Mucosa of stomach (tissue), 1 donor: ENCODE data around the gene PSMD14.

Source experiments
- H3K27me3 ChIP-seq: one replicate; pipeline ENCODE4 v1.7.0; 2013; ENCODE audit warnings: mild to moderate bottlenecking, low read length; ENCODE audit not compliant: control insufficient read depth, insufficient read depth
- H3K36me3 ChIP-seq: one replicate; pipeline ENCODE4 v1.7.0; 2013; ENCODE audit warnings: low read length; ENCODE audit not compliant: control insufficient read depth, insufficient read depth
- H3K4me1 ChIP-seq: one replicate; pipeline ENCODE4 v1.7.0; 2013; ENCODE audit warnings: mild to moderate bottlenecking, low read length; ENCODE audit not compliant: control insufficient read depth, insufficient read depth
- H3K4me3 ChIP-seq: one replicate; pipeline ENCODE4 v1.7.0; 2013; ENCODE audit warnings: low read length
- H3K9ac ChIP-seq: one replicate; pipeline ENCODE4 v1.7.0; 2013; ENCODE audit warnings: mild to moderate bottlenecking, low read length, moderate library complexity
- H3K9me3 ChIP-seq: one replicate; pipeline ENCODE4 v1.7.0; 2013; ENCODE audit warnings: mild to moderate bottlenecking, low read length, moderate library complexity; ENCODE audit not compliant: control insufficient read depth
- donor health status: Pancreatic carcinoma.

Gene PSMD14

GRCh38 chr2:161424891-161425727, 116.9 kb downstream of the PSMD14 start:
- H3K27me3 ChIP-seq = peaks cover 95% of the 10 kb centered on the region
- no peaks in the 10 kb centered on the region for H3K9me3 ChIP-seq
- no peak overlapping the region for H3K4me3 ChIP-seq
- no peaks in the 10 kb centered on the region for H3K36me3 ChIP-seq
- peaks cover 7% of the 10 kb centered on the region for H3K4me1 ChIP-seq
- no peak overlapping the region for H3K9ac ChIP-seq

DNA sequence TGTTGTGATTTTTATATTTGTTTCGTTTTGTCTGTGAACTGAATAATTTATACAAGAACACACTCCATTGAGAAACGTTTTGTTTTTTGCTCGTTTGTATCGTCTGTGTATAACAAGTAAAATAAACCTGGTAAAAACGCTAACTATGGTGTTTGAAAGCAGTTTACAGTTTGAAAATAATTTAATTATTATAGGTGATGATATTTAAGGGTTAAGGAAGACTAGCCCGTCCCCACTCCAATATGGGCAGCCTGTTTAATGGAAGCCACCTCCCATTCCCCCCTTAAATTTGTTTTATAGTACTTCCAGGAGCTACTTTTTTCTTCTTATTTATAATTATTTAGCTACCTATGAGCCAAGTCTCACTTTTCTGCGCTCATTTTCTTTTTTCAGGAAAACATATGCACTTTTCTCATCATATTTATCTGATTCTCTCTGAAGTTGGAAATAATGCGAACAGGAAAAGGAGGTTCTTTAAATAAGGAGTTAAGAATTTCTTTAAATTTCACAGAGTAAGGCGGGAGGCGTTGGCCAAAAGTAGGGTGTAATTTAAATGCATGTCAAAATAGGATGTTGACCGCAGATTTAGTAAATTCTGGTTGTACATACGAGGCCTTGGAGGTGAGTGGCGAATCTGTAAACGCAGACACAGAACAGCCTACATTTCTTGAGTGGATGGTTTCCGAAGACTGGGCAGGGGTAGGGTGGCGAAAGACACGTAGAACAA, 117.7 kb downstream of the PSMD14 start:
- H3K36me3 ChIP-seq = no peaks in the 10 kb centered on the region
- H3K27me3 ChIP-seq = peaks cover 87% of the 10 kb centered on the region
- no peak overlapping the region for H3K9ac ChIP-seq
- no peak overlapping the region for H3K4me3 ChIP-seq
- H3K9me3 ChIP-seq = no peaks in the 10 kb centered on the region
- H3K4me1 ChIP-seq = peaks cover 7% of the 10 kb centered on the region

- no peaks in the 10 kb centered on the region for H3K36me3 ChIP-seq
- H3K9me3 ChIP-seq = no peaks in the 10 kb centered on the region
- no peak overlapping the region for H3K4me3 ChIP-seq
- no peak overlapping the region for H3K9ac ChIP-seq
- peaks cover 81% of the 10 kb centered on the region for H3K27me3 ChIP-seq
- H3K4me1 ChIP-seq = peaks cover 7% of the 10 kb centered on the region
Measured at GRCh38 chr2:161426455-161426921, 118.3 kb downstream of the PSMD14 start.

DNA sequence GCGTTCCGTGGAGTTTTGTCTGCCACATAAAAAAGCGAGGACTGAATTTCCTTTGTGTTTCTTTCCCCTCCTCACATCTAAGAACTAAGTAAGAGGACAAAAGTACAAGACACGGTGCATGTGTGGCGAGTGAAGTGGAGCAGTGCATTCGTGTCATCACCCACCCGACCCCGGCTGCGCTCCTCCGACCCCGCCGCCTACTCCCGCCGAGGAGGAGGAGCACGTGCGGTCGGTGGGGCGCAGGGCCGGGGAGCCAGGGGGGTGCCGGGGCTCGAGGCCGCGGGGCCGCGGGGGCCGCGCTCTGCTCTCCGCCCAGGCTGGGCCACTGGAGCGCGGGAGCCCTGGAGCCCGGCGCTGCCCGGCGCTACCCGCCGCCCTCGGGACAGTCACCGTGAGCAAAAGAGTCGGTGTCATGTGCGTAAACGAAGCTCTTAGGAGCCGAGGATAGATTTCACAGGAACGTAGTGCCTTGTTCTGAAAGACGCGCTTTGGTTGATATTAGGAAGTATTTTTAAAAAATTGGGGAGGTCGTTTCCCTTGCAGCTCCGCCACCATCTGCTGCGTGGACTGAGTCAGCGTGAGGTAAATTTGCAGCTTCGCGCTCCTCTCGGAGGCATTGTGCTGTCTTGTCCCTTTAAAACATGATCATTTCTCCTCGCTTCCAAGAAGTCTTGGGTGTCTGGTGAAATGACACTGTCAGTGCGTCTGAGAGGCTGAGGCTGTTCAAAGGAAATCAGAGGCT, 118.9 kb downstream of the PSMD14 start:
- Histone ChIP-seq H3K36me3 (no peaks in the 10 kb centered on the region), H3K4me1 (peaks cover 7% of the 10 kb centered on the region), H3K9me3 (no peaks in the 10 kb centered on the region), H3K9ac (no peak overlapping the region), H3K4me3 (no peak overlapping the region), H3K27me3 (peaks cover 77% of the 10 kb centered on the region)

DNA sequence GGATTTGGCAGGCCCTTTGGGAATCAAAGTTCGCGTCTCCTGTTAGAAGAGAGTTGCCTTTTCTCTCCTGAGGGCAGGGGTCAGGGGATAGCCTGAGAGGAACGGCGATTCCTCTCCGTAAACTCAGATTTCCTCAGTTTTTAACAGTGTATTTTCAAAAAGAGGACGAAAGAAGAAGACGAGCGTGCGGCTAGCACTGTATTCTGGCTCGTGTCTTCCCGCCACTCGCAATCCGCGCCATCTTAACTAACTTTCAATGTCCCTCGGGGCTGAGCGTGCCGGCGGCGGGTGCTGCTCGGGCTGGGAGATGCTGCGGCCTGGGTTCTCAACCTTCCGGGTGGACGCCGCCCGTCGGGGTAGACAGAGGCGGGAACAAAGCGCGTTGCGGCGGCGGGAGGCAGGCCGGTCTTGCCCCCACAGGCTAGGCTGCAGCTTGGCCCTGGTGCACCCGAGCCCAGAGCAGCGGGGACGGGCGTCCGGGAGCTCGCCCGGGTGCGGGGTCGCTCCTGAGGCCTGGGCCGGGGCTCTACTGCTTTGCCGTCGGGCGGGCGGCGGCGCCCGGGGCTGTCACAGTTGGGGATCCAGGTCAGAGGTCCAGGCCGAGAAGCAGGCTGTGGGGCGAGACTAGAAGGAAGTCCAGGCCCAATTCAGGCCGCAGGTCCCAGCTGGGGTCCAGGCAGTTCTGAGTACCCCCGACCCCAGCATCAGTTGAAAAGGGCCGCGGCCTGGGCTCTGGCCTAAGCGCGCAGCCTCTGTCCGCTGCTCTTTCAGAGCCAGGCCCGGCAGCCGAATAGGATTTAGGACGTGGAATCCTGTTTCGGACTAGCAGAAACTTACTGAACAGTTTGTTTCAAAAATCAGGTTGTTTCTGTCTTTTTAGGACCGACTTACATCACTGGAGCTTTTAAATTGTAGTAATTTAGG, 119.7 kb downstream of the PSMD14 start:
- Histone ChIP-seq H3K9ac (no peak overlapping the region), H3K9me3 (no peaks in the 10 kb centered on the region), H3K27me3 (peaks cover 70% of the 10 kb centered on the region), H3K36me3 (no peaks in the 10 kb centered on the region), H3K4me3 (no peak overlapping the region), H3K4me1 (peaks cover 7% of the 10 kb centered on the region)

DNA sequence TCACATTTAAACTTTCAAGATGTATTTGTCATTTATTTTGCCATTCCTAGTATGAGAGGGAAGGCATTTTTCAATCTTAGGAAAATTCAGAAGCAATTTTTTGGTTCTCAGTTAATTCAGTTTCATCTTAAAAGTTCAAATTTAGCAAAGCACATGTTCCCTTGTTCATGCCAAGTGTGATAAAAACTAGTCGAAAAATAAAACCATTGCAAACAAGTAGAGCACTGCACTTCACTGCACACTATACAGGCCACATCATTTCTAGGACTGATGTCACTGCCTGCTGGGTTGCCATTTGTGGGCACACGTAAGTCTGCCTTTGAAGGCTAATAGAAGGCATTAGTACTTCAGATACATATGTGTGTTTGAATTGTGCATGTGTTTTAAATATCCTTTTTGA, 122.2 kb downstream of the PSMD14 start:
- Histone ChIP-seq H3K9ac (no peak overlapping the region), H3K36me3 (no peaks in the 10 kb centered on the region), H3K4me3 (no peak overlapping the region), H3K4me1 (peaks cover 3% of the 10 kb centered on the region), H3K27me3 (peaks cover 45% of the 10 kb centered on the region), H3K9me3 (no peaks in the 10 kb centered on the region)

- Histone ChIP-seq H3K27me3 (peaks cover 28% of the 10 kb centered on the region), H3K4me3 (no peak overlapping the region), H3K36me3 (no peaks in the 10 kb centered on the region), H3K9ac (no peak overlapping the region), H3K4me1 (peaks cover 3% of the 10 kb centered on the region), H3K9me3 (no peaks in the 10 kb centered on the region)
Measured at GRCh38 chr2:161432107-161432506, 123.9 kb downstream of the PSMD14 start.

DNA sequence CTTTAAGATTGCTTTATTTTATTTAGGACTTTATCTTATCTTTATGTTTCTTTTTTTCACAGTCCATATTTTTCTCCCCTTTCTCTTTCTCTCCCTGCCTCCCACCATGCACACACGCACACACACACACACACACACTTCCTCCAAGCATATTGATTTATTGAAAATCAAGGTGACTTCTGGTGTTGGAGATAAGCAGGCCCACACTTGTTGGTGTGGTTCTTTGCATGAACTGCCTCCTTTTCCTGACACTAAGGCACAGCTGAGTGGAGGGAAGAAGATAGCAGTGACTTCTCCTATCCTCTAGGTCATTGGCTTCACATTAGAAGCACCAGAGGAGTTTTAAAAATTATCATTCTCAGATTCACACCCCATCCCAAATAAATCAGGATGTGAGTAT, 125.9 kb downstream of the PSMD14 start:
- Histone ChIP-seq H3K36me3 (no peaks in the 10 kb centered on the region), H3K9me3 (no peaks in the 10 kb centered on the region), H3K9ac (no peak overlapping the region), H3K27me3 (peaks cover 8% of the 10 kb centered on the region), H3K4me1 (no peaks in the 10 kb centered on the region), H3K4me3 (no peak overlapping the region)

- Histone ChIP-seq H3K36me3 (no peaks in the 10 kb centered on the region), H3K4me1 (no peaks in the 10 kb centered on the region), H3K27me3 (peaks cover 3% of the 10 kb centered on the region), H3K4me3 (no peak overlapping the region), H3K9ac (no peak overlapping the region), H3K9me3 (no peaks in the 10 kb centered on the region)
Measured at GRCh38 chr2:161436411-161436810, 128.2 kb downstream of the PSMD14 start.

DNA sequence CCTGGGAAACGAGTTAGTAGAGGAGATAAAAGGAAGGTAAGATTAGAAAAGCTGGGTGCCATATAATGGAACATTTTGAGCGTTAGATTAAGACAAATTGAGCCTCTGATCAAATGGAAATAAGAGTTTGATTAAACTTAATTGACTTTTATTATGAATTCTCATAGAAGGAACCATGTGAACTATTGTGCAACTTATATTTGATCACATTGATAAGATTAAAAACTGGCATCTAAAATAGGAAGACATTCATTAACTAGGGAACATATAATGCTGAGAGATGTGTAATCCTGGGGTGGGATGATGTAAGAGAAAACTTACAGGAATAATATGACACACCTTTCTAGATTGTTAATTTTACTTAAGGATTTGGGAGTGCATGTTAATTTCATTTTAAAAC, 130.4 kb downstream of the PSMD14 start:
- Histone ChIP-seq H3K27me3 (no peaks in the 10 kb centered on the region), H3K9me3 (no peaks in the 10 kb centered on the region), H3K4me3 (no peak overlapping the region), H3K4me1 (no peaks in the 10 kb centered on the region), H3K36me3 (no peaks in the 10 kb centered on the region), H3K9ac (no peak overlapping the region)

DNA sequence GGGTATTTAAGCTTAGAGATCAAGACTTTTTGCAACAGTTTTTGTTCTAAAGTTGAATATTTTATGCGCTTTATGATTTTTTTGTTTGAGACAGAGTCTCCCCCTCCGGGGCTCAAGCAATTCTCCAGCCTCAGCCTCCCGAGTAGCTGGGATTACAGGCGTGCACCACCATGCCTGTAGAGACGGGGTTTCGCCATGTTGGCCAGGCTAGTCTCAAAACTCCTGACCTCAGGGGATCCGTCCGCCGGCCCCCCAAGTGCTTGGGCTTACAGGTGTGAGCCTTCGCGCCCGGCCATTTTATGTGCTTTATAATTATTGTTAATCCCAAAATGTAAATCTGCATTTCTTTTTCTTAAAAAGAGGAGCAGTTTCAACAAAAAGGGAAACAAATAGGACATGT, 136.9 kb downstream of the PSMD14 start:
- H3K27me3 ChIP-seq = no peaks in the 10 kb centered on the region
- H3K9me3 ChIP-seq = no peaks in the 10 kb centered on the region

More for the DNA sequence above, 136.9 kb downstream of the PSMD14 start:
- Histone ChIP-seq H3K9ac (no peak overlapping the region), H3K36me3 (no peaks in the 10 kb centered on the region), H3K4me1 (no peaks in the 10 kb centered on the region), H3K4me3 (no peak overlapping the region)
